KOPT-K1 (cell line): ENCODE results near the gene PHAF1.

Source experiments
- H3K27ac ChIP-seq: fragments of 200-600 bp; sonication (generic); 2 replicates; pipeline ENCODE4 v1.5.1; 2016; ENCODE audit warnings: antibody characterized with exemption, mild to moderate bottlenecking, low read depth, low read length; ENCODE audit not compliant: poor library complexity, severe bottlenecking
- H3K36me3 ChIP-seq: fragments of 200-600 bp; sonication (generic); 2 replicates; pipeline ENCODE4 v1.5.1; 2017; ENCODE audit warnings: antibody characterized with exemption, mild to moderate bottlenecking, low read length, moderate library complexity; ENCODE audit not compliant: insufficient read depth
- H3K9me3 ChIP-seq: fragments of 200-600 bp; sonication (generic); 2 replicates; pipeline ENCODE4 v1.5.1; 2017; ENCODE audit warnings: antibody characterized with exemption, low read length, mild to moderate bottlenecking; ENCODE audit not compliant: insufficient read depth, poor library complexity, severe bottlenecking

The PHAF1 gene

GRCh38 chr16:67109407-67110135, at the start of gene PHAF1:
PHAF1 (plus strand) TSS chr16:67109941; CDS start chr16:67110176, 235 bp downstream.
- no peaks in the 10 kb centered on the region for H3K9me3 ChIP-seq
- peak within 1 kb of the TSS; percentile 52 for H3K27ac ChIP-seq
- H3K36me3 ChIP-seq: peaks cover 5% of the 10 kb centered on the region; the same call in 1 of the 2 replicates

GRCh38 chr16:67063008-67063407, 46.7 kb upstream of the PHAF1 start:
- Histone ChIP-seq H3K9me3 (no peaks in the 10 kb centered on the region), H3K36me3 (peaks cover 51% of the 10 kb centered on the region), H3K27ac (peak overlapping the region; percentile 58)

GRCh38 chr16:67068212-67068753, 41.5 kb upstream of the PHAF1 start:
- H3K27ac ChIP-seq: no peak overlapping the region
- H3K36me3 ChIP-seq: peaks cover 73% of the 10 kb centered on the region
- H3K9me3 ChIP-seq: no peaks in the 10 kb centered on the region

GRCh38 chr16:67071476-67072048, 38.2 kb upstream of the PHAF1 start:
- H3K9me3 ChIP-seq: no peaks in the 10 kb centered on the region
- H3K36me3 ChIP-seq: peaks cover 95% of the 10 kb centered on the region
- H3K27ac ChIP-seq: no peak overlapping the region

GRCh38 chr16:67075331-67075730, 34.4 kb upstream of the PHAF1 start:
- Histone ChIP-seq H3K27ac (no peak overlapping the region), H3K9me3 (no peaks in the 10 kb centered on the region), H3K36me3 (peaks cover 87% of the 10 kb centered on the region)

GRCh38 chr16:67077871-67078270, 31.9 kb upstream of the PHAF1 start:
- Histone ChIP-seq H3K9me3 (no peaks in the 10 kb centered on the region), H3K27ac (no peak overlapping the region), H3K36me3 (peaks cover 73% of the 10 kb centered on the region)

GRCh38 chr16:67082100-67082499, 27.6 kb upstream of the PHAF1 start:
- no peaks in the 10 kb centered on the region for H3K9me3 ChIP-seq
- H3K36me3 ChIP-seq: peaks cover 74% of the 10 kb centered on the region
- no peak overlapping the region for H3K27ac ChIP-seq

GRCh38 chr16:67082891-67083290, 26.9 kb upstream of the PHAF1 start:
- Histone ChIP-seq H3K9me3 (no peaks in the 10 kb centered on the region), H3K27ac (no peak overlapping the region), H3K36me3 (peaks cover 72% of the 10 kb centered on the region)

- no peaks in the 10 kb centered on the region for H3K9me3 ChIP-seq
- no peak overlapping the region for H3K27ac ChIP-seq
- peaks cover 74% of the 10 kb centered on the region for H3K36me3 ChIP-seq
Observed at GRCh38 chr16:67084345-67085028, 25.3 kb upstream of the PHAF1 start.

GRCh38 chr16:67086822-67087221, 22.9 kb upstream of the PHAF1 start:
- Histone ChIP-seq H3K27ac (no peak overlapping the region), H3K36me3 (peaks cover 73% of the 10 kb centered on the region), H3K9me3 (no peaks in the 10 kb centered on the region)

- Histone ChIP-seq H3K36me3 (peaks cover 76% of the 10 kb centered on the region), H3K27ac (no peak overlapping the region)
Observed at GRCh38 chr16:67087291-67087690, 22.4 kb upstream of the PHAF1 start.

GRCh38 chr16:67087803-67088202, 21.9 kb upstream of the PHAF1 start:
- Histone ChIP-seq H3K9me3 (no peaks in the 10 kb centered on the region), H3K27ac (no peak overlapping the region), H3K36me3 (peaks cover 79% of the 10 kb centered on the region)

More at GRCh38 chr16:67087291-67087690, 22.4 kb upstream of the PHAF1 start:
- no peaks in the 10 kb centered on the region for H3K9me3 ChIP-seq

GRCh38 chr16:67088551-67088950, 21.2 kb upstream of the PHAF1 start:
- Histone ChIP-seq H3K9me3 (no peaks in the 10 kb centered on the region), H3K27ac (no peak overlapping the region), H3K36me3 (peaks cover 79% of the 10 kb centered on the region)

- H3K36me3 ChIP-seq: peaks cover 80% of the 10 kb centered on the region
- no peak overlapping the region for H3K27ac ChIP-seq
- H3K9me3 ChIP-seq: no peaks in the 10 kb centered on the region
Observed at GRCh38 chr16:67089101-67089500, 20.6 kb upstream of the PHAF1 start.

- Histone ChIP-seq H3K27ac (no peak overlapping the region), H3K9me3 (no peaks in the 10 kb centered on the region), H3K36me3 (peaks cover 79% of the 10 kb centered on the region)
Observed at GRCh38 chr16:67091906-67092566, 17.7 kb upstream of the PHAF1 start.
